Gastroesophageal sphincter (tissue), 3 donors: ENCODE data around the gene KIF5A.

Source experiments
- POLR2A ChIP-seq, 2 donors: fragments of 450-650 bp; IDR thresholded peaks; one replicate each; pipeline ENCODE4 v1.6.1; 2017; ENCODE audit warnings: antibody characterized with exemption in 2 of 2, mild to moderate bottlenecking in 2 of 2, moderate library complexity in 1 of 2
- TF ChIP-seq, protein P1 (sequence below), 4 experiments: fragments of 200-600 bp in 2 of 4; fragments of 450-650 bp in 2 of 4; sonication (generic) in 1 of 4; IDR thresholded peaks; one replicate each; pipeline ENCODE4 v1.5.1; 2017 to 2019; ENCODE audit warnings: antibody characterized with exemption in 4 of 4, mild to moderate bottlenecking in 2 of 4, moderate library complexity in 2 of 4

DNA sequence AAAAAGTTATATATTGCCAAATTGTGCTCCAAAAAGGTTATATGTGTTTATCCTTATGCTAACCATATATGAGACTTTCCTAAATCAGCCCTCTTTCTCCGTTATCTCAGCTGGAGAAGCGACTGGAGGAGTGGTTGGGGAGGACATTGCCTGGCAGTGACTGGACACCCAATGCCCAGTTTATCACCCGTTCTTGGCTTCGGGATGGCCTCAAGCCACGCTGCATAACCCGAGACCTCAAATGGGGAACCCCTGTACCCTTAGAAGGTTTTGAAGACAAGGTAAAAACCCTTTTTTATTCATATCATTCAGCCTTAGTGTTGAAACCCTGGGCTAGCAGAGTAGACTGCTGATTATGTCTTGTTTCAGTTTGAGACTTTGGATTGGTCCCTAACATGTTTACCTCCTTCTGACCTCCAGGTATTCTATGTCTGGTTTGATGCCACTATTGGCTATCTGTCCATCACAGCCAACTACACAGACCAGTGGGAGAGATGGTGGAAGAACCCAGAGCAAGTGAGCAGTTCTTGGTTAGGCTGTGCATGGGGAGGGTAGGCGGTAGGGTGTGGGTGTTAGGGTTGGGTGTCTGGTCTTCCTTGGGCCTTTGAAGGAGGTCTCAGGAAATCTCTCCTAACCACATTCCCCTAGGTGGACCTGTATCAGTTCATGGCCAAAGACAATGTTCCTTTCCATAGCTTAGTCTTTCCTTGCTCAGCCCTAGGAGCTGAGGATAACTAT, 38.1 kb upstream of the KIF5A start:
- TF ChIP-seq, protein P1, sequence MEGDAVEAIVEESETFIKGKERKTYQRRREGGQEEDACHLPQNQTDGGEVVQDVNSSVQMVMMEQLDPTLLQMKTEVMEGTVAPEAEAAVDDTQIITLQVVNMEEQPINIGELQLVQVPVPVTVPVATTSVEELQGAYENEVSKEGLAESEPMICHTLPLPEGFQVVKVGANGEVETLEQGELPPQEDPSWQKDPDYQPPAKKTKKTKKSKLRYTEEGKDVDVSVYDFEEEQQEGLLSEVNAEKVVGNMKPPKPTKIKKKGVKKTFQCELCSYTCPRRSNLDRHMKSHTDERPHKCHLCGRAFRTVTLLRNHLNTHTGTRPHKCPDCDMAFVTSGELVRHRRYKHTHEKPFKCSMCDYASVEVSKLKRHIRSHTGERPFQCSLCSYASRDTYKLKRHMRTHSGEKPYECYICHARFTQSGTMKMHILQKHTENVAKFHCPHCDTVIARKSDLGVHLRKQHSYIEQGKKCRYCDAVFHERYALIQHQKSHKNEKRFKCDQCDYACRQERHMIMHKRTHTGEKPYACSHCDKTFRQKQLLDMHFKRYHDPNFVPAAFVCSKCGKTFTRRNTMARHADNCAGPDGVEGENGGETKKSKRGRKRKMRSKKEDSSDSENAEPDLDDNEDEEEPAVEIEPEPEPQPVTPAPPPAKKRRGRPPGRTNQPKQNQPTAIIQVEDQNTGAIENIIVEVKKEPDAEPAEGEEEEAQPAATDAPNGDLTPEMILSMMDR (IDR thresholded peaks at IDR 0.05) = no peak
- no peak for TF ChIP-seq POLR2A (IDR thresholded peaks at IDR 0.05)
